Type B pancreatic cell (in vitro differentiated cells): ENCODE measurements around the gene ORC1. TPM values are rescaled to one million over a fixed set of nuclear protein-coding genes. Genes with fewer than 3 reads are reported as not detected.

Source experiments
- DNase-seq: peaks from one replicate; pipeline ENCODE4 v3.0.0; 2021; ENCODE audit warnings: mixed read lengths; ENCODE audit not compliant: unreplicated experiment; ENCODE audit errors: extremely low spot score
- H3K27ac Mint-ChIP-seq: 2 replicates; pipeline ENCODE4 v1.8.0; 2021; ENCODE audit warnings: mild to moderate bottlenecking, mixed read lengths
- H3K27me3 Mint-ChIP-seq: 2 replicates; pipeline ENCODE4 v1.8.0; 2021; ENCODE audit warnings: mixed read lengths
- H3K36me3 Mint-ChIP-seq: 2 replicates; pipeline ENCODE4 v1.8.0; 2021; ENCODE audit warnings: mixed read lengths
- H3K4me1 Mint-ChIP-seq: one replicate; pipeline ENCODE4 v1.8.0; 2021; ENCODE audit warnings: mixed read lengths; ENCODE audit not compliant: unreplicated experiment
- H3K4me3 Mint-ChIP-seq: 2 replicates; pipeline ENCODE4 v1.8.0; 2021; ENCODE audit warnings: mild to moderate bottlenecking, mixed read lengths
- H3K9me3 Mint-ChIP-seq: 2 replicates; pipeline ENCODE4 v1.8.0; 2021; ENCODE audit warnings: mixed read lengths
- total RNA-seq: library from RNA; stranded (reverse); gene quantifications from 2 replicates; pipeline ENCODE4 v1.2.1, GENCODE V29; 2021; ENCODE audit warnings: low replicate concordance
- TF ChIP-seq, protein P1 (sequence below): fragments of 200-600 bp; sonication (generic); conservative IDR thresholded peaks from 2 replicates; pipeline ENCODE4 v1.5.0; 2021; ENCODE audit warnings: antibody characterized with exemption, mild to moderate bottlenecking

The ORC1 gene
- total RNA-seq, 1 donor from 2014 or later: 14.8 TPM

DNA sequence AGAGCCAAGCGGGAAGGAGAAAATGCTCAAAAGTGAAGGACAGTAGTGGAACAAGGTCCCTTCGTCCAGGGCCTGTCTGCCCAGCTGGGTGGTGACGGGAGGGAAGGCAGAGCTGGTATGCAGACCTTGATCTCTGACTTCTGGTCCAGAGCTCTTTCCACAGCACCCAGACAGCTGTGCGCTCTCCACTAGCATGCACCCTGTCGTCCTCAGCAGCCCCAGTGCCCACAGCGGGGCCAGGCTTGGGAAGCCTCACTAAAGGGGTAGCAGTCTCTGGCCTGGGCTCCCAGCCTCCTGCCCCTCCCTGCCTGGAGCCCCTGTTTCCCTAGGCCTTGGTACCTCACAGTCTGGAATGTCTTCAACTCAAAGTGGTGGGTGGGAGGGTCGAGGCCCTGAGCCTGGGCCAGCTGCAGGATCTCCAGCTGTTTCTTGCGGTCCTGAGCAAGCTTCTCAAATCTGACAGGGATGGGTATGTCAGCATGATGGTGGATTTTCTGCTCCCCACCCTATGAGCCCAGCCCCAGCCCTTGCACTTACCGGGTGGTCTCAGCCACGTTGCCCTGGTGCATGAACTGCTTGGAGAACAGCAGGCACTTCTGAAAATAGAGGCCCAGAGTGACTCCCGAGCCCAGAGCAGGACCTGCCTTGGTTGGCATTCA is 48.2 kb downstream of the ORC1 start:
- H3K36me3 Mint-ChIP-seq: peaks cover 20% of the 10 kb centered on the region
- no peak for DNase-seq
- no peak overlapping the region for H3K4me3 Mint-ChIP-seq
- TF ChIP-seq, protein P1, sequence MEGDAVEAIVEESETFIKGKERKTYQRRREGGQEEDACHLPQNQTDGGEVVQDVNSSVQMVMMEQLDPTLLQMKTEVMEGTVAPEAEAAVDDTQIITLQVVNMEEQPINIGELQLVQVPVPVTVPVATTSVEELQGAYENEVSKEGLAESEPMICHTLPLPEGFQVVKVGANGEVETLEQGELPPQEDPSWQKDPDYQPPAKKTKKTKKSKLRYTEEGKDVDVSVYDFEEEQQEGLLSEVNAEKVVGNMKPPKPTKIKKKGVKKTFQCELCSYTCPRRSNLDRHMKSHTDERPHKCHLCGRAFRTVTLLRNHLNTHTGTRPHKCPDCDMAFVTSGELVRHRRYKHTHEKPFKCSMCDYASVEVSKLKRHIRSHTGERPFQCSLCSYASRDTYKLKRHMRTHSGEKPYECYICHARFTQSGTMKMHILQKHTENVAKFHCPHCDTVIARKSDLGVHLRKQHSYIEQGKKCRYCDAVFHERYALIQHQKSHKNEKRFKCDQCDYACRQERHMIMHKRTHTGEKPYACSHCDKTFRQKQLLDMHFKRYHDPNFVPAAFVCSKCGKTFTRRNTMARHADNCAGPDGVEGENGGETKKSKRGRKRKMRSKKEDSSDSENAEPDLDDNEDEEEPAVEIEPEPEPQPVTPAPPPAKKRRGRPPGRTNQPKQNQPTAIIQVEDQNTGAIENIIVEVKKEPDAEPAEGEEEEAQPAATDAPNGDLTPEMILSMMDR: no peak
- H3K9me3 Mint-ChIP-seq: no peaks in the 10 kb centered on the region
- H3K27ac Mint-ChIP-seq: peak overlapping the region; percentile 31
- H3K27me3 Mint-ChIP-seq: no peaks in the 10 kb centered on the region
- H3K4me1 Mint-ChIP-seq: no peaks in the 10 kb centered on the region

DNA sequence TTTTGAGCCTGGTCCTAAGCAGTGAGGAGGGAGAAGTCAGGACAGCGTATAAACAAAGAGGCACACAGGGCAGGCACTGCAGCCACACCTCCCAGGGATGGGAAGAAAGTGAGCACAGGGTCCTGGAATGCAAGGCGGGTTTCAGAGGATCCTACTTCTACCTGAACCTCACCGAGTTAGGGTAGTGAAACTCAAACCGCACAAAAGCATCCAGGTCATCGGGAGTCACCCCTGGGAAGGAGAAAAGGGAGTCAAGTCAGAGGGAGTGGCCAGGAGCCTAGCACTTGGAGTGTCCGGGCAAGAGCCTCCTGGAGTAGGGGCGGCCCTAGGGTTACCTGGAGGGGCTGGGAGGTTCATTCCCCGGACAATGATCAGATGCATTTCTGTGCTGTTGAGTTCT is 48.8 kb downstream of the ORC1 start:
- Mint-ChIP-seq H3K4me1 (no peaks in the 10 kb centered on the region), H3K27ac (peak overlapping the region; percentile 31), H3K36me3 (peaks cover 20% of the 10 kb centered on the region), H3K27me3 (no peaks in the 10 kb centered on the region), H3K4me3 (no peak overlapping the region), H3K9me3 (no peaks in the 10 kb centered on the region)
- no peak for DNase-seq
- TF ChIP-seq, protein P1: no peak

GRCh38 chr1:52352690-52353089 is 51.5 kb downstream of the ORC1 start:
- H3K27me3 Mint-ChIP-seq: no peaks in the 10 kb centered on the region
- no peak overlapping the region for H3K27ac Mint-ChIP-seq
- H3K4me3 Mint-ChIP-seq: no peak overlapping the region
- TF ChIP-seq, protein P1: no peak
- H3K36me3 Mint-ChIP-seq: peaks cover 20% of the 10 kb centered on the region
- peaks cover 4% of the 10 kb centered on the region for H3K4me1 Mint-ChIP-seq
- DNase-seq: peak; percentile 43
- no peaks in the 10 kb centered on the region for H3K9me3 Mint-ChIP-seq

- peaks cover 4% of the 10 kb centered on the region for H3K4me1 Mint-ChIP-seq
- H3K27ac Mint-ChIP-seq: peak overlapping the region; percentile 36
- TF ChIP-seq, protein P1: peak; percentile 61
- H3K36me3 Mint-ChIP-seq: peaks cover 27% of the 10 kb centered on the region
- no peaks in the 10 kb centered on the region for H3K27me3 Mint-ChIP-seq
- no peak overlapping the region for H3K4me3 Mint-ChIP-seq
- H3K9me3 Mint-ChIP-seq: no peaks in the 10 kb centered on the region
- peak; percentile 47 for DNase-seq
These were observed 55.4 kb downstream of the ORC1 start for GRCh38 chr1:52348704-52349300.

GRCh38 chr1:52346653-52347052 is 57.6 kb downstream of the ORC1 start:
- TF ChIP-seq, protein P1: no peak
- H3K4me1 Mint-ChIP-seq: peaks cover 4% of the 10 kb centered on the region
- no peaks in the 10 kb centered on the region for H3K9me3 Mint-ChIP-seq

More at GRCh38 chr1:52346653-52347052, 57.6 kb downstream of the ORC1 start:
- no peaks in the 10 kb centered on the region for H3K27me3 Mint-ChIP-seq
- no peak overlapping the region for H3K4me3 Mint-ChIP-seq
- H3K36me3 Mint-ChIP-seq: peaks cover 19% of the 10 kb centered on the region
- H3K27ac Mint-ChIP-seq: no peak overlapping the region
- DNase-seq: no peak
